Measurements from ENCODE around the gene OSBPL7.

OSBPL7 gene

DNA sequence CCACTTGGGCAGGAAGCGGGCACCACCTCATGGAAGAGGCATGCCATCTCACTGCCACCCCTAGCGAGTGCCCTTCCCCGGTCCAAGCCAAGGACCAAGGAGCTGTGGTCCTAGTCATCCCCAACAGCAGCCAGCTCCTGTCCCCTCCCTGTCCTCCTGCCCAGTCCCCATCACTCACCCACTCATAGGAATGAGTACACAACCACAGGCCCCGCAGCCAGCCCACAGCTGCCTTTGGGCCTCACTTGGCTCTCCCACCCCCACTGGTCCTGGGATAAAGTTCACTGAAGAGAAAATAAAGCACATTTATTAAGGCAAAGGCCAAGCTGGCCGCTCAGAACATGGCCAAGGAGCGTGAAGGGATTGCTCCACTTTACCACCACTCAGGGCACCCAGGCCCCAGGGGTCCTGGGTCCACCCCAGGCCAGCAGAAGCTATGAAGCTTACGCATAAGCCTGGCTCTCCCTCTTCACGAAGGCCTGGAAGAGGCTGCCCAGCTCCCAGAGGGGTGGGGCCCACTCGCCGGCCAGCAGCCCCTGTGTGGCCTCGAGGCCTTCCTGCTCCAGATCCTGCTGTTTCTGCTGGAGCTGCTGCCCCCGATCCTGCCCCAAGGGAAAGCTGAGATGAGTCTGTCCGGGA is 15.9 kb upstream of the OSBPL7 start:
- TF ChIP-seq SIN3A (IDR thresholded peaks at IDR 0.05; ENCODE audit: borderline replicate concordance, insufficient read depth, low read length) (no peak), FOXP2 (optimal IDR thresholded peaks at IDR 0.05; ENCODE audit: borderline replicate concordance, extremely low read depth, extremely low read length, insufficient read depth) (no peak), TAF1 (IDR thresholded peaks at IDR 0.05; ENCODE audit: borderline replicate concordance, insufficient read depth, low read length) (no peak), POLR2AphosphoS5 (IDR thresholded peaks at IDR 0.05; ENCODE audit: low read depth, low read length) (no peak)

DNA sequence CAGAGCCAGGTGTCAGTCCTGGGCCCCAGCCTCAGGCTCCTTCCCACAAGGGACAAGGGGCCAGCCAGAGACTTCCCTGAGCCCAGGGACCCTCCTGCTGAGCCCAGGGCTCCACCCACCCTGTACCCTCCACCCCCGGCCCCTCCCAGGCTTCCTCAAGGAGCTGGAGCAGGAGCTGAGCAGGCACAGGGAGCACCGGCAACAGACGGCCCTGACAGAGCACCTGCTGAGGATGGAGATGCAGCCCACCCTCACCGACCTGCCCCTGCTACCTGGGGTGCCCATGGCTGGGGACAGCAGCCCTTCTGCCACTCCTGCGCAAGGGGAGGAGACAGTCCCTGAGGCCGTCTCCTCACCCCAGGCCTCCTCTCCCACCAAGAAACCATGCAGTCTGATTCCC is 15.0 kb upstream of the OSBPL7 start:
- TF ChIP-seq FOXP2 (optimal IDR thresholded peaks at IDR 0.05; ENCODE audit: borderline replicate concordance, extremely low read depth, extremely low read length, insufficient read depth) (no peak), TAF1 (IDR thresholded peaks at IDR 0.05; ENCODE audit: borderline replicate concordance, insufficient read depth, low read length) (no peak), POLR2AphosphoS5 (IDR thresholded peaks at IDR 0.05; ENCODE audit: low read depth, low read length) (no peak), SIN3A (IDR thresholded peaks at IDR 0.05; ENCODE audit: borderline replicate concordance, insufficient read depth, low read length) (no peak)
- TF ChIP-seq, protein P1, sequence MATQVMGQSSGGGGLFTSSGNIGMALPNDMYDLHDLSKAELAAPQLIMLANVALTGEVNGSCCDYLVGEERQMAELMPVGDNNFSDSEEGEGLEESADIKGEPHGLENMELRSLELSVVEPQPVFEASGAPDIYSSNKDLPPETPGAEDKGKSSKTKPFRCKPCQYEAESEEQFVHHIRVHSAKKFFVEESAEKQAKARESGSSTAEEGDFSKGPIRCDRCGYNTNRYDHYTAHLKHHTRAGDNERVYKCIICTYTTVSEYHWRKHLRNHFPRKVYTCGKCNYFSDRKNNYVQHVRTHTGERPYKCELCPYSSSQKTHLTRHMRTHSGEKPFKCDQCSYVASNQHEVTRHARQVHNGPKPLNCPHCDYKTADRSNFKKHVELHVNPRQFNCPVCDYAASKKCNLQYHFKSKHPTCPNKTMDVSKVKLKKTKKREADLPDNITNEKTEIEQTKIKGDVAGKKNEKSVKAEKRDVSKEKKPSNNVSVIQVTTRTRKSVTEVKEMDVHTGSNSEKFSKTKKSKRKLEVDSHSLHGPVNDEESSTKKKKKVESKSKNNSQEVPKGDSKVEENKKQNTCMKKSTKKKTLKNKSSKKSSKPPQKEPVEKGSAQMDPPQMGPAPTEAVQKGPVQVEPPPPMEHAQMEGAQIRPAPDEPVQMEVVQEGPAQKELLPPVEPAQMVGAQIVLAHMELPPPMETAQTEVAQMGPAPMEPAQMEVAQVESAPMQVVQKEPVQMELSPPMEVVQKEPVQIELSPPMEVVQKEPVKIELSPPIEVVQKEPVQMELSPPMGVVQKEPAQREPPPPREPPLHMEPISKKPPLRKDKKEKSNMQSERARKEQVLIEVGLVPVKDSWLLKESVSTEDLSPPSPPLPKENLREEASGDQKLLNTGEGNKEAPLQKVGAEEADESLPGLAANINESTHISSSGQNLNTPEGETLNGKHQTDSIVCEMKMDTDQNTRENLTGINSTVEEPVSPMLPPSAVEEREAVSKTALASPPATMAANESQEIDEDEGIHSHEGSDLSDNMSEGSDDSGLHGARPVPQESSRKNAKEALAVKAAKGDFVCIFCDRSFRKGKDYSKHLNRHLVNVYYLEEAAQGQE (IDR thresholded peaks at IDR 0.05; ENCODE audit: insufficient read depth in 1 of 2, low read depth in 2 of 2, low read length in 2 of 2) = no peak

DNA sequence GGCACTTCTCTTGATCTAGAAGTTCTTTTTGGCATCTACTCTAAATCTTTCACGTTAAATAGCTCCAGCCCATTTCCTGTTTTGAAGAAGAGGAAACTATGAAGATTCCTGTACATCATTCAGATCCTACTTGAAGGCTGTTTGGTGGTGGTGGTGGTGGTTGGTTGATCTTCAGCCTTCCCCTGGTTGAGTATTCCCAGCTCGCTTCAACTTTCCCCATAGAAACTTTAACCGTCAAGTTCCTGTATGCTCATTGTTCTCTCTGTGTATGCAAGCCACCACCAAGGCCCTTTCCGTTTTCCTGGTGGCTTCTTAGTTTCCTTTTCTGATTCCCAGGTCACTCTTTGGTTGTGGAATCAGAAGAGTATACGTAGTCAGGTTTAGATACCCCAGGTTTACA is 13.2 kb upstream of the OSBPL7 start:
- TF ChIP-seq FOXP2 (optimal IDR thresholded peaks at IDR 0.05; ENCODE audit: borderline replicate concordance, extremely low read depth, extremely low read length, insufficient read depth) (no peak), TAF1 (IDR thresholded peaks at IDR 0.05; ENCODE audit: borderline replicate concordance, insufficient read depth, low read length) (no peak), POLR2AphosphoS5 (IDR thresholded peaks at IDR 0.05; ENCODE audit: low read depth, low read length) (no peak), SIN3A (IDR thresholded peaks at IDR 0.05; ENCODE audit: borderline replicate concordance, insufficient read depth, low read length) (no peak)
- TF ChIP-seq, protein P1 (IDR thresholded peaks at IDR 0.05; ENCODE audit: insufficient read depth in 1 of 2, low read depth in 2 of 2, low read length in 2 of 2) = no peak

DNA sequence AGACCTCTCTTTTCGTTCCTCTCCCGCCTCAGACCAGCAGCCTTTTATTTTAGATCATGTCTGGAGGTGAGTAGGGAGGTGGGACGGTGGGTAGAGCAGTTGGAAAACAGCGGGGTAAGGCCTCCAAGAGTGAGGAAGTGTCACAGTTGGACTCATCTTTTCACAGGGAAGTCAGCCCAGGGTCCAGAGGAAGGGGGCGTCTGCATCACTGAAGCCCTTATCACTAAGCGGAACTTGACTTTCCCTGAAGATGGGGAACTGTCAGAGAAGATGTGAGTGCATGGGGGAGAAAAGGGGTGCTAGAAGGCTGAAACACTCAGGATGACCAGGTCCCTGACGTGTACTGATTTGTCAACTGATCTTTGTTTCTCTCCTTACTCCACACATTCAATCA is 10.3 kb upstream of the OSBPL7 start:
- TF ChIP-seq POLR2AphosphoS5 (IDR thresholded peaks at IDR 0.05; ENCODE audit: low read depth, low read length) (no peak), SIN3A (IDR thresholded peaks at IDR 0.05; ENCODE audit: borderline replicate concordance, insufficient read depth, low read length) (no peak), FOXP2 (optimal IDR thresholded peaks at IDR 0.05; ENCODE audit: borderline replicate concordance, extremely low read depth, extremely low read length, insufficient read depth) (no peak), TAF1 (IDR thresholded peaks at IDR 0.05; ENCODE audit: borderline replicate concordance, insufficient read depth, low read length) (no peak)
- TF ChIP-seq, protein P1 (IDR thresholded peaks at IDR 0.05; ENCODE audit: insufficient read depth in 1 of 2, low read depth in 2 of 2, low read length in 2 of 2) = no peak

DNA sequence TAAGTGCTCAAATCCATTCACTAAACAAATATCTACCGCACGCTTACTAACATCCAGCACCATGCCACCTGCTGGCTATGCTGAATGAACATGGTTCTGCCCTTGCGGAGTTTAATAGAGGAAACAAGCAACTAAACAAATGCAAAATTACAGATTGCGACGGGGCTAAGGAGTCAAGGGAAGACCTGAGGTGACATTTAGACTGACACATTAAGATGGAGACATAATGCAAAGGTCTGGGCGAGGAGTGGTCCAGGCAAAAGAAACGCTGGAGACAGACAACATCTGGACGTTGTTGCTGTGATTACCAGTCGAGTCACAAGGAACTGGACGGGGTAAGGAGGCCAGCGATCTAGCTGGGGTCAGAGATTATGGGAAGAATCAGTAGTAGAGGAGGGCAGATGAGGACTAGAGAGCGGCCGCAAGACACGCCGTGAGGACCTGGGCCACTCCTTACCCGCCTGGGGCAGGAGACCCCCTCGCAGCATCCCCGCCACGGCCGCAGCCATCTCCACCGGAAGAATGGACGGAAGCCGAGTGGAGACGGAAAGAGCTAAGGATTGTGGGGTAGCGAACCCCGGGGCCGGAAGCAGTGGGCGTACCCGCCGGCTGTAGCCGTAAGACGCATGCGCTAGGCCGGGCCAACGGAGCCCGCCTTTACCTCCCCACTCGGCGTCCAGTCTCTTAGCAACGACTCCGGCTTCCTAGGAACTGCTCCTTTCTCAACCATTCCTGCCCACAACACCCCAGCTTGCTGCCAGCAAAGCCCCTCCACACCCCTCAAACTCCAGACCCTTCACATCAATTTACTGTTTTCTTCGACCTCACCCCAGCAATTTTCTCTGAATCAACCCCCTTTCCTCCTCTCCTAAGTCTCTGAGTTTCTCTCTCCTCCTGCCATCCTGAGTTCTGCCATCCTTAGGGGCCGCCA is 9.7 kb upstream of the OSBPL7 start, which contains the start of the genes LRRC46 and MRPL10:
Gene LRRC46, plus strand, starts transcription at position 668 of the 931 bp plus-strand sequence. CDS start 320 bp downstream, outside the sequence.
Gene MRPL10, minus strand, starts transcription at position 539 of the 931 bp plus-strand sequence. Its CDS starts 30 bp downstream, at position 509.
- TF ChIP-seq POLR2AphosphoS5 (IDR thresholded peaks at IDR 0.05; ENCODE audit: low read depth, low read length) = peak; percentile 99
- peak; percentile 38; the same call in 1 of the 2 replicates for TF ChIP-seq SIN3A (IDR thresholded peaks at IDR 0.05; ENCODE audit: borderline replicate concordance, insufficient read depth, low read length)
- TF ChIP-seq FOXP2 (optimal IDR thresholded peaks at IDR 0.05; ENCODE audit: borderline replicate concordance, extremely low read depth, extremely low read length, insufficient read depth) = peak; percentile 77
- TF ChIP-seq, protein P1 (IDR thresholded peaks at IDR 0.05; ENCODE audit: insufficient read depth in 1 of 2, low read depth in 2 of 2, low read length in 2 of 2) = peak; percentile 54 to 63
- peak; percentile 96 for TF ChIP-seq TAF1 (IDR thresholded peaks at IDR 0.05; ENCODE audit: borderline replicate concordance, insufficient read depth, low read length)
